Limb (tissue), 2 donors: ENCODE measurements around the gene PTGR3.

Experiments
- DNase-seq, 2 donors: peaks; one replicate each; pipeline ENCODE4 v3.0.0-alpha.2; 2016; ENCODE audit errors: extremely low spot score in 2 of 2

The PTGR3 gene

DNA sequence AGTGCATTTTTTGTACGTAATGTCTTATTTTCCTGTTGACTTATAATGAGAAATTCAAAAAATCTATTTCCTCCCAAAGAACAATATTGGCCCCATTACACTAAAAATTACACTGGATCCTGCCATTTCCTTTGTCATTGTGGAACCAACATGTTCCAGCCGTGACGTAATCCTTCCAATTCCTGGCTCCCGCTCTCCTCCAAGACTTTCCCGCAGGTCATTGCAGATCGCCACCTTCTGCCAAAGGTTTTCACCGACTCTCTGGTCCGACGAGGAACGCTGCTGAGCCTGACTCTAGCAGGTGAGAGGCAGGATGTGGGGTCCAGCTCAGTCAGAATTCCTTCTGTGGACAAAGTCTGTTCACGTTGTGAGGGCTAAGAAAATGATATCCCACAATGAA is 38.0 kb downstream of the PTGR3 start:
- no peak for DNase-seq

DNA sequence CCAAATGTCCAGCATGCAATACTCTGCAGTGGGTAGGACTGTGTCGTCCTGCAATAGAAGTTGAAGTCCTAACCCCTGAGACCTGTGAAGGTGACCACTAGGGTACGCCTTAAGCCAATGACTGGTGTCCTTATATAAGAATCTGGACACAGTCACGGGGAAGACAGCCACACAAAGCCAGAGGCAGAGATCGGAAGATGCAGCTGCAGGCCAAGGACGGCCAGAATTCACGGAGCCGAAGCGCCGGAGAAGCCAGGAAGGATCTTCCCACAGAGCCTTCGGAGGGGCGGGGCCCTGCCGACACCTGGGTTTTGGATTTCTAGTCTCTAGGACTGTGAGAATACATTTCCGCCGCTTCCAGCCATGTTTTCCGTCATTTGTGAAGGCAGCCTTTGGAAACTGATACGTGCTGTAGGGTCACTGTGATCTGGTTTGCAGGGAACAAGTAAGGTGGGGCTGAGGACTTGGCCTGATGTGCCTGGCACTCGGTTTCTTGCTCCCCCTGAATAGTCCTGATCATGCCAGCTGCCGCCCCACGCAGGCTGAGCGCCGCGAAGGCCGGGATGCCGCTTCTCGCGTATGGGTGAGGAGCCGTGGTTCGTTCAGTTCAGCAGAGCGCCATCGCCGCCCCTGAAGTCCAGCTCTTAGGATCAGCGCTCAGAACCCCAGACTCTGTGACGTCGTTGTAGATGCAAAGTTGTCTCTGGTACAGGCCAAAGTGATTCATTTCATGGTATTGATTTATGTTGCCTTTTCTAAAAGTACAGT is 38.7 kb downstream of the PTGR3 start:
- DNase-seq: no peak

DNA sequence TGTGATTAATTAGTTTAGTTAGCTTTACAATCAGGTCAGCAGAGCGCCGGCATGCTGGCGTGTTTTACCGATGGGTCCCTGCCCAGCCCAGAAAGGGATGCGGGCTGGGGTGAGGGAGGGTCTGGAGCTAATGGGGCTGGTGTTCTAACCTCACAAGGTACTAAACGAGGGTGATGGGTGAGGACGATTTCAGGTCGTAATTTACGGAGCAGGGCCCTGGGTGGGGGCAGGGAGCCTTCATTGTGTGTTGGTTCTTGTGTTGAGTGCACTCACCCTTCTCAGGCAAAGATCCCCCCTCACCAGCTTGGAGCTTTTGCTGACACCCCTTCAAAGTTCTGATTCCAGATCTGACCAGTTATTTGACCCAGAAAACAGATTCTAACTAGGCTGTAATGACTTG is 39.5 kb downstream of the PTGR3 start:
- DNase-seq: no peak

DNA sequence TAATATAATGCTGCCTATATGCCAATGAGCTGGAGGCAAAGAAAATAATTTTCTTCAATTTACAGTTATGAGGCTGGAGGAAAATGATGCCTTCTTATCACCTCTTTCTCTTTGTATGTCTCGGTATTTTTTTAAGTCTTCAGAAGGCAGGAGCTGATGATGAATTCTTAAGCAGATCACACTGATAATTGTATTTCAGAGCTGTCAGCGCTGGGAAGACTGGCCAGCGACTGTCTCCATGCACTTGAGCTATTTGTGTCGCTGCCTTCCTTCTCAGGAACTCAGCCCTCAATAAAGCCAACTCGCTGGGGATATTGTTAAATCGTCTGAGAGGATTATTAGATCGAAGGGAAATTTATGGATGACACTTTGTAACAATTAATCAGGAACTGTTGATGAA is 40.3 kb downstream of the PTGR3 start:
- DNase-seq: no peak

DNA sequence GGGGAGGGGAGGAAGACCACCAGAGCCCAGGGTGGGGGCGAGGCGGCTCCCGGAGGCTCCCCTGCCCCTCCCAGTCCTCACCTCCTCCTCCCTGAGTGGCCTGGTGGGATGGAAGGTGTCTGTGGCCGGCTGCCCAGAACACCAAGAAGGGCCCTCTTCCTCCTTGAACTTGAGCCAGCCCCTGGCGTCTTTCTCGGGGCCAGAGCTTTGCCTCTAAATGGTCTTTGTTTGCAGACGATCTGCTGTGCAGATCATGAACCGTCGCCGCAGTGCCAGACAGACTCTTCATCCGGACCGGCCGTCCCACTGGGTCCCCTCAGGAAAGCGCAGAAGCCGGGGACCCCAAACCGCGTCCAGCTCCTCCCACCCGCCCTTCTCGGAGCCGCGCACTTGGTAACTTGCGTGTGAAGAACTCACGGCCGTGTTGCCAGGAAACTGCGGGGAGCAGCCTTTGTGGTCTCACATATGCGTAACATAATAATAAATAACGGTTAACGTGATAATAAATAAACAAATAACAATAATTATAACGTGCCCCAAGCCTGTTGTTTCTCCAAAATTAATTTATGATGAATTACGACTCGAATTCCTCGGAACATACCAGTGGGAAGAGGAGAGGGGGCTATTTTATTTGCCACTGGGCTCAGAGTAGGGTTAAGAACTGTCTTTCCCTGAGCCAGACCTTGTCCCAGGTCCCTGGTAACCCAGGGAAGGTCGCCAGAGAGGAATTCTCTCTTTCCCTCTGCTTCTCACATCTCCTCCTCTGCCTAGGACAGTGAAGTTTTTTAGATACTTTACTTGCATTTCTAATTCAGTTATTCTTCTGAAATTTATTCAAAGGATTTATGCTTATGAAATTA is 41.0 kb downstream of the PTGR3 start:
- DNase-seq: no peak

DNA sequence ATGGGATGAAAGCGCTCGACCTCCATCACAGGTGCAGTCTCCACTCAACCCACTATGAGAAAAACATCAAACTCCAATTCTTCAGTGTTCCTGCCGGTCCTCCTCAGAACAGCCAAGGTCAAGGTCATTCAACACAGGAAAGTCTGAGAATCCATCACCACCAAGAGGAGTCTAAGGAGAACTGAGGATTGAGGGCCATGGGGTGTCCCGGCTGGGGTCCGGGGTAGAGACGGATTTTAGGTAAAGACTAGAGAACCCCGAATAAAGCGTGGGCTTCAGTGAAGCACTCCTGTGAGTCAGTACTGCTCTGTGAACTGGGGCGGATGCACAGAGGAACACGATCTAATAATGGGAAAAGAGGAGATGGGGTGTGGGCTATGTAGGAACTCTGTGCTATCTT is 41.8 kb downstream of the PTGR3 start:
- DNase-seq: no peak

DNA sequence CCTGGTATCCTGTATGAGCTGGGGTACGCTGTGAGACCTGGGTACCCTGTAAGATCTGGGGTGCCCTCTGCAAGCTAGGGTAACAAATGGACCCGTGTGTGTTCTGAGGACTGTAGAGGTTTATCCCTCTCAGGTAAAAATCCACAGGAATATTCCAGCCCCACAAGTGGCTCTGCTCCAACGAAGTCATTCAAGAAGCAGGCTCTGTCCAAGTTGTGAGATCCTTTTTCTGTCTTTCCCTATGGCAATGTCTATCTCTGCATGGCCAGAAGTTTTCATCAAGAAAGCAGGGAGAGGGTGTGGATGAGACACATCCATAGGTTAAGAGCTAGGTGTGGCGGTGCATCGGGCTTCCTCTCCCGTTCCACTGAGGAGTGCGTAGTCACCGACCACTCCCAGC is 43.0 kb downstream of the PTGR3 start:
- DNase-seq: no peak

DNA sequence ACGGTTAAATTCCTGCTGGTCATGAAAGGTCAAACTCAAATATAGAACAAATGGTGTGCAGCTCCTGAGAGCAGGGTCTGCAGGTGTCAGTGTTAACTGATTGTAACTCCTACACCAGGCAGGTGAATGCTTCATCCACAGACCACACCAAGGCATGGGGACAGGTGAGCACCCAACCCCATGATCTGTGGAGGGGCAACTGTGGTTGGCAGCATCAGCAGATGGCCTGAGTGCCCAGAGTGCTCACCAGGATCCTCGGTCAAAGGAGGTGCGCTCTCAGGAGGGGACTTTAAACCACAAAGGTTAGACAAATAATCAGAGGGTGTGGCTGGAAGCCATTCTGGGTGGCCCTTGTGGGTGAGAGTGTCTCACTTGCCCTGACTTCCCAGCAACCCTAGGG is 44.5 kb downstream of the PTGR3 start:
- DNase-seq: no peak

DNA sequence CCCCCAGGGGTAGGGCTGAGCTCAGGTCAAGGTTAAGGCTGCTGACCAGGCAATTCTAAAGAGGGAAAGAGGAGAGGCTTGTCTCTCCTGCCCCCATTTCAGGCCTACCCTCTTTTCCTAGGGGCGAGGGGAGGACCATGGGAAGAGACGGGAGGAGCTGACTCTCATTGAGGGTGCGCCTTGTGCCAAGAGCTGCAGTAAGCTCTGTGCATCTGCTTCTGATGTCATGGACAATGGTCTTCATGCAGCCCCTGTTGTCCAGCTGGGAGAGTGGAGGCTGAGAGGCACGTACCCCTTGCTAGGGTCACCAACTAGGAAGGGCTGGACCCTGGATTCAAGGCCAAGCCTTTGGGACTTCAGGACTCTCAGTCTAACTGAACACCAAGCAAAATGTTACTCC is 45.2 kb downstream of the PTGR3 start:
- no peak for DNase-seq

DNA sequence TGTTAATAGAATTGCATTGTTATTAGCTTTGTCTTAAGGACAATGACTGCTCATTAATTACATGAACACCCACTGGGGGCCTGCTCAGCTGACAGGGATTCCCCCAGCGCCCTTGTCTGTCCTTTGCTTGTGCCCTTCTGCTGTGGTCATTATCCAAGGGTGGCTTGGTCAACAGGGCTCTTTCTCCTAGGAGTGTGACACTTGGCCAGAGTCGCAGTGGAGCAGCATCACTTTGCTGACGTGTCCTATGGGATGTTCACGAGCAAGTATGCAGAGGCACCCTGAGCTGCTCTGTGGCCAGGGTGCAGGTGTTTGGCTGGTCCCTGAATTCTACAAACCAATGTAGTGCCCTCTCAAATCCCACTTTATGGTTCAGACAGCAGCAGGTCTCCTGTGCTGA is 46.0 kb downstream of the PTGR3 start:
- DNase-seq: no peak

DNA sequence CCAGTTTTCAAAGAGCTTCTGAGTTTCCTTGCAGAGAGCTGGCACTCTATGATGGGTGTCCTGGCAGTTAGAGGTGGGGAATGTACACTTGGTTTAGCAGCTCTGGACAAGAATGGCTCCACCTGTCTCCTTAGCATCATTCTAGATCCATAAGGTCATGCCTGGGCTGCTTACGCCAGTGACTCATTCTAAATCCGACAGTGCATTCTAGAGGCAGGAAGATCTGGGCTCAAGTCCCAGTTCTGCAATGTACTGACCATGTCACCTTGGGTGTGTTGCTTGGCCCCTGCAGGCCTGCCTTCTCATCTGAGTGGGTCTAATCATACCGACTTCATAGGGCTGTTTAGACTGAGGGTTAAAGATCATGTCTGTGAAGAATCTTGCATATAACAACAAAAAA is 46.5 kb downstream of the PTGR3 start:
- no peak for DNase-seq

DNA sequence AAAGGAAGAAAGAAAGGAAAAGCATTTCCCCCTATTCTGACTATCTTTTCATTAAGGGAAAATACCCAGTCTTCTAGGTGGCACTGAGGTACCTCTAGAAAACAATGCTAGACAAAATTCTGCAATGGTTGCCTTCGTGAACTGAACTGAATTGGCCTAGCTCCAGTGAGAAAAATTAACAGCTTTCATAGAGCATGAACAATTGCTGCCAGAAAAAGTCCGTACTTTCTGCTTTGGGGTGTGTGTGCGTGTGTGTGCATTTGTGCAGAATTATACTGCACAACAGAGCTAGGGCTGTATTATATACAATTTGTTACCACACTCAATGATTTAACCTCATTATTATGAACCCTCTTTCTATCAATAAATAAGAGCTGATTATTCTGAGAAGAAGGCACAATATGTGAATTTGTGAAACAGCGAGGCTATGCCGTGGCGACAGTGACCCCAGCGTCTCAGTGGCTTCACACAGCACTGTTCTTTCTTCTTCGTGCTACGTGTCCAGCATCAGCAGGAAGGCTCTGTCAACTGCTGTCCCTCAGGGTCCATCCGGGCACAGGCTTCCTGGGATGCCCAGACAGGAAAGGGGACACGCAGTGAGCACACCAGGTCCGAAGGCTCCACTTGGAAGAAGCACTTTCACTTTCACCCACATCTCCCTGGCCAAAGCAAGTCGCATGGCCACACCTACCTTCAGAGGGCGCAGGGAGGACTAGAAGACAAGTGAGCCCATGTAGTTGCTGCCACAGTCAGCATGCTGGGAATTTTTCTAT is 47.5 kb downstream of the PTGR3 start:
- DNase-seq: no peak

DNA sequence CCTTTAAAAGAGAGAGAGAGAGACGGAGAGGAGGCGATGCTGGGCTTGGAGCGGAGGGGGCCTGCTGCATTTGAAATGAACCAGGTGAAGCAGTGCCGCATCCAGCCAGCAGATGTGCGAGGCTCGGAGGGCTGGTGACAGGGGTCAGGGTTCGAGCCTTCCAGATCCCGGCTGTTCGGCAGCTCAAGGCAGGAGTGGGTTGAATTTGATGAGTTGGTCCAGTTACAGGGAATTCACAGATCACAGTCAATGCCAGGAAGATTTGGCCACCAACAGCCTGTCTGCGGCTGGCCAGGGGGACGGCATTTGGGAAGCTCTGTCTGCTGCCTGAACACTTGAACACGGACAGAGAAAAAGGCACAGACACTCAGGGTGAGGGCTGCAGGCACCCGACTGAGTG is 48.6 kb downstream of the PTGR3 start:
- no peak for DNase-seq

DNA sequence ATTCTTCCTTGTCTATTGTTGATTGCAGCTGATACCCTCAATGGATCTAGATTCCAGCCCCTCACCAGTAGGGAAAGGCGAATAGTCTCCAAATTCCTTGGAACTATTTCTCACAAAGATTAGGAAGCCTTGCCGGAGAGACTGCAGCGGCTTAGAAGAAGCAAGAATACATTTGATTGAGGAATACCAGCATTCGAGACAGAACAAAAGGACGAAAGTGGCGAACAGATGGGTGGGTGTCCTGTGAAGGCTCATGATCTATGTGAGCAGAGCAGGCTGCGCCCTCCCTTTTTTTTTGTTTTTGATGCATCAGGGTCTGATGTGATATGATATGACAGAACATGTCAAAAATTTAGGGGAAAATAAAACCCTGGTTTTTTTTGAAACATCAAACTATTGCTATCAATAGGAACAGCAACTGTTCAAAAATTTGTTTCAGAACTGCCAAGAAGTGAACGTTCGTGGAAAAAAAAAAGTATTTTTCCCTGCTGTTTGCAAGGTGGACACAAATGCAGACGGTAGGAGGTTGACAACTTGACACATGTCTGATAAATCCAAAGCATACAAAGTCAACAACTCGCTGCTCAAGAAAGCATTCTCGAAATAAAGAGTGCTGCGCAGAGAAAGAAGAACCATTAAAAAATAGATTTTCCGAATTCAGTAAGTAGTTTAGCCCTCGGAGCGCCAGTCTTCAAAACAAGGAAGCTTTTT is 49.1 kb downstream of the PTGR3 start:
- DNase-seq: no peak

DNA sequence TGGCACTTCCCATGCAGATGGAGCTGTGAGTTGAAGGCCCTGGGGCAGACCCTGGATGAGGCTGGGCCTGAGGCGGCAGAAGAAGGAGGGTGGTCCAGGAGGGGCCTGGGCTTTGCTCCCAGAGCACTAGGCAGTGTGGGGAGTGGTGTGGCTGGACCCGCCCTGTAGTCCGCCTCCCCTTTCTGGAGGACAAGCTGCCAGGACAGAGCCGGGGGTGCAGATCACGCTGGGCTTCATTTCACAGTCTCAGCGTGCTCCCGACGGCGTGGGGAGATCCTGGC is 49.8 kb downstream of the PTGR3 start:
- DNase-seq: no peak
